Measurements from ENCODE around the gene MPP3. TPM values are rescaled to one million over a fixed set of nuclear protein-coding genes. Genes with fewer than 3 reads are reported as not detected.

The MPP3 gene
- total RNA-seq, 1 experiment from 2014 or later, result 6.9 TPM

GRCh38 chr17:43759836-43760235 is 73.1 kb downstream of the MPP3 start:
- Histone ChIP-seq H3K18ac (ENCODE audit: insufficient read length, low read depth, low read length) (no peak overlapping the region), H2BK5ac (ENCODE audit: insufficient read length, low read length) (no peak overlapping the region), H2BK12ac (ENCODE audit: insufficient read length, low read depth, low read length) (no peak overlapping the region), H3K14ac (ENCODE audit: insufficient read depth, low read length) (no peak overlapping the region), H3K56ac (ENCODE audit: insufficient read length, low read depth, low read length) (no peak overlapping the region), H4K91ac (ENCODE audit: insufficient read length, low read depth, low read length) (no peak overlapping the region), H3K9ac (ENCODE audit: extremely low read depth, insufficient read length, low read length) (no peak overlapping the region), H3T11ph (ENCODE audit: low read length) (no peak overlapping the region), H2BK120ac (ENCODE audit: low read depth, low read length, poor library complexity, severe bottlenecking) (no peak overlapping the region), H3K23me2 (ENCODE audit: insufficient read length, low read depth, low read length, poor library complexity, severe bottlenecking) (peaks cover 6% of the 10 kb centered on the region), H3K79me1 (ENCODE audit: insufficient read depth, low read depth, low read length, poor library complexity, severe bottlenecking) (no peaks in the 10 kb centered on the region), H2BK20ac (ENCODE audit: low read depth, low read length, poor library complexity, severe bottlenecking) (no peak overlapping the region), H3K9me3 (ENCODE audit: control insufficient read depth, low read depth, low read length) (no peaks in the 10 kb centered on the region), H4K5ac (ENCODE audit: insufficient read length, low read depth, low read length) (no peak overlapping the region), H3K27me3 (ENCODE audit: insufficient read depth, low read length) (no peaks in the 10 kb centered on the region; the same call in 1 of the 2 replicates), H3K27ac (ENCODE audit: insufficient read length, low read depth, low read length) (no peak overlapping the region), H2AFZ (ENCODE audit: low read length) (no peak overlapping the region), H3K23ac (ENCODE audit: insufficient read length, low read depth, low read length) (no peak overlapping the region), H3K4me1 (ENCODE audit: insufficient read depth, low read length) (no peaks in the 10 kb centered on the region), H3K79me2 (ENCODE audit: insufficient read depth, low read length) (no peaks in the 10 kb centered on the region), H2BK15ac (ENCODE audit: low read depth, low read length) (no peak overlapping the region), H3K4me2 (ENCODE audit: insufficient read depth, insufficient read length, low read length) (no peak overlapping the region), H3K4ac (ENCODE audit: low read depth, low read length) (no peak overlapping the region), H4K20me1 (ENCODE audit: control insufficient read depth, insufficient read depth, insufficient read length) (no peaks in the 10 kb centered on the region), H2AK5ac (ENCODE audit: insufficient read length, low read length) (no peak overlapping the region), H4K8ac (replicated peaks; ENCODE audit: insufficient read length, low read depth, low read length) (no peak overlapping the region)
- H3K4me3 Mint-ChIP-seq, result peak overlapping the region; percentile 48 to 55
- no peak for DNase-seq
- H3K36me3 Mint-ChIP-seq (ENCODE audit: insufficient read depth in 1 of 3, low read depth in 3 of 3), result no peaks in the 10 kb centered on the region
- WGBS (ENCODE audit: extremely low coverage, insufficient read length, low lambda C conversion rate), result no CpG with 5 or more reads among the region's 7 CpGs
- no peaks in the 10 kb centered on the region for H3K9me3 Mint-ChIP-seq
- 0 out of 2 replicates have a peak, but pooled peaks cover 4% of the 10 kb centered on the region for H3K27me3 Mint-ChIP-seq (ENCODE audit: low read depth)
- peak overlapping the region in 2 of 3 experiments; percentile 80 to 86; a peak in 3 of 7 replicates for H3K27ac Mint-ChIP-seq
- no peak for TF ChIP-seq CTCF (conservative IDR thresholded peaks at IDR 0.05)
- H3K4me1 Mint-ChIP-seq, result peaks cover 30 to 32% of the 10 kb centered on the region in 2 experiments

All from H9 (cell line).